ENCODE measurements around the gene APPL2. TPM values are rescaled to one million over a fixed set of nuclear protein-coding genes. Genes with fewer than 3 reads are reported as not detected.

Gene APPL2
- total and polyA plus RNA-seq, 5 donors from 2014 or later = 11.4 to 58.3 (median 14.6) TPM

- no peak overlapping the region for H3K4me3 Mint-ChIP-seq
- H3K27ac Mint-ChIP-seq = no peak overlapping the region
- no peak for ATAC-seq (ENCODE audit: low read depth in 2 of 2)
These were observed 14.2 kb downstream of the APPL2 start for GRCh38 chr12:105221583-105222283.

GRCh38 chr12:105220929-105221290, 15.1 kb downstream of the APPL2 start:
- Mint-ChIP-seq H3K27ac (no peak overlapping the region), H3K4me1 (peaks cover 15 to 28% (median 17%) of the 10 kb centered on the region in 4 donors), H3K36me3 (peaks cover 52% of the 10 kb centered on the region), H3K27me3 (no peaks in the 10 kb centered on the region), H3K9me3 (no peaks in the 10 kb centered on the region), H3K4me3 (no peak overlapping the region)
- H3K36me3 ChIP-seq (ENCODE audit: control insufficient read depth, insufficient read depth, low read length) = peaks cover 77% of the 10 kb centered on the region
- no peak overlapping the region for H3K4me3 ChIP-seq (ENCODE audit: low read depth, low read length)
- H3K27ac ChIP-seq (ENCODE audit: insufficient read depth, low read length, poor library complexity, severe bottlenecking) = no peak overlapping the region
- H3K27me3 ChIP-seq (ENCODE audit: control insufficient read depth, insufficient read depth, low read length) = no peaks in the 10 kb centered on the region
- H3K4me1 ChIP-seq (ENCODE audit: control insufficient read depth, insufficient read depth, low read length, poor library complexity, severe bottlenecking) = no peaks in the 10 kb centered on the region
- ATAC-seq (ENCODE audit: low read depth in 2 of 2) = no peak
- DNase-seq = no peak
- no peaks in the 10 kb centered on the region for H3K9me3 ChIP-seq (ENCODE audit: control insufficient read depth in 2 of 2, low read length in 2 of 2)

More at GRCh38 chr12:105221583-105222283, 14.2 kb downstream of the APPL2 start:
- Mint-ChIP-seq H3K9me3 (no peaks in the 10 kb centered on the region), H3K36me3 (peaks cover 44% of the 10 kb centered on the region), H3K4me1 (peaks cover 15 to 35% (median 19%) of the 10 kb centered on the region in 4 donors), H3K27me3 (no peaks in the 10 kb centered on the region)
- Histone ChIP-seq H3K4me1 (ENCODE audit: control insufficient read depth, insufficient read depth, low read length, poor library complexity, severe bottlenecking) (no peaks in the 10 kb centered on the region), H3K27me3 (ENCODE audit: control insufficient read depth, insufficient read depth, low read length) (no peaks in the 10 kb centered on the region), H3K27ac (ENCODE audit: insufficient read depth, low read length, poor library complexity, severe bottlenecking) (no peak overlapping the region), H3K4me3 (ENCODE audit: low read depth, low read length) (no peak overlapping the region), H3K36me3 (ENCODE audit: control insufficient read depth, insufficient read depth, low read length) (peaks cover 74% of the 10 kb centered on the region), H3K9me3 (ENCODE audit: control insufficient read depth in 2 of 2, low read length in 2 of 2) (no peaks in the 10 kb centered on the region)
- no peak for DNase-seq

GRCh38 chr12:105220150-105220928, 15.6 kb downstream of the APPL2 start:
- H3K27me3 Mint-ChIP-seq = no peaks in the 10 kb centered on the region
- peaks cover 55% of the 10 kb centered on the region for H3K36me3 Mint-ChIP-seq
- Histone ChIP-seq H3K27ac (ENCODE audit: insufficient read depth, low read length, poor library complexity, severe bottlenecking) (no peak overlapping the region), H3K4me1 (ENCODE audit: control insufficient read depth, insufficient read depth, low read length, poor library complexity, severe bottlenecking) (no peaks in the 10 kb centered on the region), H3K9me3 (ENCODE audit: control insufficient read depth in 2 of 2, low read length in 2 of 2) (no peaks in the 10 kb centered on the region), H3K27me3 (ENCODE audit: control insufficient read depth, insufficient read depth, low read length) (no peaks in the 10 kb centered on the region), H3K36me3 (ENCODE audit: control insufficient read depth, insufficient read depth, low read length) (peaks cover 77% of the 10 kb centered on the region), H3K4me3 (ENCODE audit: low read depth, low read length) (no peak overlapping the region)
- ATAC-seq (ENCODE audit: low read depth in 2 of 2) (no peak), DNase-seq (no peak)
- no peak overlapping the region for H3K27ac Mint-ChIP-seq
- H3K4me3 Mint-ChIP-seq = no peak overlapping the region
- peaks cover 12 to 22% (median 15%) of the 10 kb centered on the region in 4 donors for H3K4me1 Mint-ChIP-seq
- H3K9me3 Mint-ChIP-seq = no peaks in the 10 kb centered on the region

GRCh38 chr12:105219261-105220028, 16.5 kb downstream of the APPL2 start:
- ATAC-seq (ENCODE audit: low read depth in 2 of 2) (no peak), DNase-seq (no peak)
- no peak overlapping the region for H3K27ac ChIP-seq (ENCODE audit: insufficient read depth, low read length, poor library complexity, severe bottlenecking)
- H3K4me1 ChIP-seq (ENCODE audit: control insufficient read depth, insufficient read depth, low read length, poor library complexity, severe bottlenecking) = no peaks in the 10 kb centered on the region
- H3K9me3 ChIP-seq (ENCODE audit: control insufficient read depth in 2 of 2, low read length in 2 of 2) = no peaks in the 10 kb centered on the region
- Mint-ChIP-seq H3K36me3 (peaks cover 60% of the 10 kb centered on the region), H3K4me1 (peaks cover 10 to 17% (median 14%) of the 10 kb centered on the region in 4 donors), H3K4me3 (no peak overlapping the region), H3K27me3 (no peaks in the 10 kb centered on the region), H3K27ac (peak overlapping the region in 2 of 3 donors; percentile 18 to 56), H3K9me3 (no peaks in the 10 kb centered on the region)
- peaks cover 82% of the 10 kb centered on the region for H3K36me3 ChIP-seq (ENCODE audit: control insufficient read depth, insufficient read depth, low read length)
- no peaks in the 10 kb centered on the region for H3K27me3 ChIP-seq (ENCODE audit: control insufficient read depth, insufficient read depth, low read length)
- no peak overlapping the region for H3K4me3 ChIP-seq (ENCODE audit: low read depth, low read length)

- peaks cover 10 to 22% (median 12%) of the 10 kb centered on the region in 4 donors for H3K4me1 Mint-ChIP-seq
- no peak overlapping the region for H3K4me3 Mint-ChIP-seq
- H3K27me3 Mint-ChIP-seq = no peaks in the 10 kb centered on the region
- Histone ChIP-seq H3K36me3 (ENCODE audit: control insufficient read depth, insufficient read depth, low read length) (peaks cover 79% of the 10 kb centered on the region), H3K27me3 (ENCODE audit: control insufficient read depth, insufficient read depth, low read length) (no peaks in the 10 kb centered on the region), H3K27ac (ENCODE audit: insufficient read depth, low read length, poor library complexity, severe bottlenecking) (no peak overlapping the region), H3K4me1 (ENCODE audit: control insufficient read depth, insufficient read depth, low read length, poor library complexity, severe bottlenecking) (no peaks in the 10 kb centered on the region), H3K9me3 (ENCODE audit: control insufficient read depth in 2 of 2, low read length in 2 of 2) (no peaks in the 10 kb centered on the region), H3K4me3 (ENCODE audit: low read depth, low read length) (no peak overlapping the region)
- DNase-seq (no peak), ATAC-seq (ENCODE audit: low read depth in 2 of 2) (no peak)
- peaks cover 64% of the 10 kb centered on the region for H3K36me3 Mint-ChIP-seq
- no peaks in the 10 kb centered on the region for H3K9me3 Mint-ChIP-seq
- peak overlapping the region in 1 of 3 donors; percentile 79 for H3K27ac Mint-ChIP-seq
These were observed 17.5 kb downstream of the APPL2 start for GRCh38 chr12:105218434-105218833.

GRCh38 chr12:105214670-105215375, 21.2 kb downstream of the APPL2 start:
- Histone ChIP-seq H3K4me1 (ENCODE audit: control insufficient read depth, insufficient read depth, low read length, poor library complexity, severe bottlenecking) (no peaks in the 10 kb centered on the region), H3K9me3 (ENCODE audit: control insufficient read depth in 2 of 2, low read length in 2 of 2) (no peaks in the 10 kb centered on the region), H3K4me3 (ENCODE audit: low read depth, low read length) (no peak overlapping the region), H3K27me3 (ENCODE audit: control insufficient read depth, insufficient read depth, low read length) (no peaks in the 10 kb centered on the region), H3K27ac (ENCODE audit: insufficient read depth, low read length, poor library complexity, severe bottlenecking) (no peak overlapping the region), H3K36me3 (ENCODE audit: control insufficient read depth, insufficient read depth, low read length) (peaks cover 62% of the 10 kb centered on the region)
- no peaks in the 10 kb centered on the region for H3K9me3 Mint-ChIP-seq
- H3K36me3 Mint-ChIP-seq = peaks cover 56% of the 10 kb centered on the region
- no peaks in the 10 kb centered on the region for H3K27me3 Mint-ChIP-seq
- no peak overlapping the region for H3K4me3 Mint-ChIP-seq
- DNase-seq (no peak), ATAC-seq (ENCODE audit: low read depth in 2 of 2) (no peak)
- no peak overlapping the region for H3K27ac Mint-ChIP-seq
- peaks cover 0 to 12% (median 1%) of the 10 kb centered on the region in 4 donors for H3K4me1 Mint-ChIP-seq

- H3K4me1 ChIP-seq (ENCODE audit: control insufficient read depth, insufficient read depth, low read length, poor library complexity, severe bottlenecking) = no peaks in the 10 kb centered on the region
- Mint-ChIP-seq H3K36me3 (peaks cover 53% of the 10 kb centered on the region), H3K27me3 (no peaks in the 10 kb centered on the region), H3K4me1 (peaks cover 0 to 10% (median 1%) of the 10 kb centered on the region in 4 donors), H3K4me3 (no peak overlapping the region), H3K9me3 (no peaks in the 10 kb centered on the region), H3K27ac (no peak overlapping the region)
- peaks cover 59% of the 10 kb centered on the region for H3K36me3 ChIP-seq (ENCODE audit: control insufficient read depth, insufficient read depth, low read length)
- ATAC-seq (ENCODE audit: low read depth in 2 of 2) (no peak), DNase-seq (no peak)
- no peak overlapping the region for H3K4me3 ChIP-seq (ENCODE audit: low read depth, low read length)
- no peaks in the 10 kb centered on the region for H3K9me3 ChIP-seq (ENCODE audit: control insufficient read depth in 2 of 2, low read length in 2 of 2)
- H3K27ac ChIP-seq (ENCODE audit: insufficient read depth, low read length, poor library complexity, severe bottlenecking) = no peak overlapping the region
- no peaks in the 10 kb centered on the region for H3K27me3 ChIP-seq (ENCODE audit: control insufficient read depth, insufficient read depth, low read length)
These were observed 21.8 kb downstream of the APPL2 start for GRCh38 chr12:105214148-105214547.

Measured in CD4-positive, CD25-positive, alpha-beta regulatory T cell (primary cell).